OCI-LY7 (cell line): ENCODE results near the gene IST1. TPM values are rescaled to one million over a fixed set of nuclear protein-coding genes. Genes with fewer than 3 reads are reported as not detected.

ENCODE experiments used
- BruUV-seq: library from RNA; stranded (reverse); fragments of 400-500 nt; replicated peaks from 2 replicates; lab custom pipeline; 2021; lab: Mats Ljungman, UMichigan
- CTCF ChIA-PET: fragments of 300-600 bp; sonication (Branson Sonifier 250); formaldehyde crosslinking; loops from one replicate; lab custom pipeline; 2022; ENCODE audit warnings: antibody characterized with exemption; ENCODE audit not compliant: unreplicated experiment; lab: Charles Lee
- POLR2A ChIA-PET: fragments of 300-600 bp; sonication (Branson Sonifier 250); formaldehyde crosslinking; loops from one replicate; lab custom pipeline; 2022; ENCODE audit warnings: antibody characterized with exemption; lab: Charles Lee
- DNase-seq: peaks from one replicate; pipeline ENCODE4 v3.0.0-alpha.2; 2015; ENCODE audit warnings: low spot score
- H2AFZ ChIP-seq: fragments of 200-600 bp; sonication (generic), shearing (Covaris generic); 2 replicates; pipeline ENCODE4 v1.6.1; 2014; ENCODE audit warnings: mild to moderate bottlenecking, antibody characterized with exemption, low read length, moderate library complexity
- H3K27ac ChIP-seq: fragments of 200-600 bp; sonication (generic); 2 replicates; pipeline ENCODE4 v1.5.1; 2014; ENCODE audit warnings: mixed run types, low read depth, mild to moderate bottlenecking, moderate library complexity, low read length, inconsistent platforms; ENCODE audit not compliant: poor library complexity, severe bottlenecking
- H3K36me3 ChIP-seq: fragments of 200-600 bp; sonication (generic); 2 replicates; pipeline ENCODE4 v1.6.1; 2014; ENCODE audit warnings: mild to moderate bottlenecking, antibody characterized with exemption, low read length, moderate library complexity, mixed read lengths; ENCODE audit not compliant: insufficient read depth
- H3K4me1 ChIP-seq: fragments of 200-600 bp; sonication (generic); 2 replicates; pipeline ENCODE4 v1.5.1; 2014; ENCODE audit warnings: mild to moderate bottlenecking, low read length; ENCODE audit not compliant: insufficient read depth, poor library complexity, severe bottlenecking
- H3K4me2 ChIP-seq: fragments of 200-600 bp; sonication (generic); 2 replicates; pipeline ENCODE4 v1.6.1; 2014; ENCODE audit warnings: mild to moderate bottlenecking, low read length
- H3K4me3 ChIP-seq: fragments of 200-600 bp; sonication (generic); 2 replicates; pipeline ENCODE4 v1.5.1; 2014; ENCODE audit warnings: mild to moderate bottlenecking, low read depth, low read length; ENCODE audit not compliant: poor library complexity, severe bottlenecking
- H3K79me2 ChIP-seq: fragments of 200-600 bp; sonication (generic); 2 replicates; pipeline ENCODE4 v1.6.1; 2016; ENCODE audit warnings: low read depth, mild to moderate bottlenecking, low read length, moderate library complexity, mixed read lengths; ENCODE audit not compliant: insufficient read depth
- H3K9me2 ChIP-seq: fragments of 200-600 bp; sonication (generic); 2 replicates; pipeline ENCODE4 v1.6.1; 2016; ENCODE audit warnings: mild to moderate bottlenecking, low read length, mixed read lengths; ENCODE audit not compliant: insufficient read depth
- H3K9me3 ChIP-seq: fragments of 200-600 bp; sonication (generic); 2 replicates; pipeline ENCODE4 v1.6.1; 2014; ENCODE audit warnings: mild to moderate bottlenecking, mixed run types, low read length, mixed read lengths
- H4K20me1 ChIP-seq: fragments of 200-600 bp; sonication (generic); 2 replicates; pipeline ENCODE4 v1.6.1; 2014; ENCODE audit warnings: mild to moderate bottlenecking, antibody characterized with exemption, low read length, moderate library complexity, mixed read lengths; ENCODE audit not compliant: insufficient read depth
- EZH2phosphoT487 ChIP-seq: fragments of 200-600 bp; sonication (generic); IDR thresholded peaks from 2 replicates; pipeline ENCODE4 v1.6.1; 2018; ENCODE audit warnings: low read depth, borderline replicate concordance, mild to moderate bottlenecking, mixed run types, antibody characterized with exemption, low read length, moderate library complexity, mixed read lengths
- intact Hi-C: fragments of 100-400 bp; cut with micrococcal nuclease; formaldehyde crosslinking; loops from one replicate; pipeline ENCODE4 v1.10.0; 2022; ENCODE audit not compliant: unreplicated experiment
- total RNA-seq, 2 experiments: library from RNA; depleted of rRNA in 1 of 2; stranded (reverse); fragments of >200 nt in 1 of 2; shearing (Covaris generic) in 1 of 2; gene quantifications; 2 replicates each; pipeline ENCODE4 v1.2.3, GENCODE V29; 2014 to 2022
- TF ChIP-seq, protein P1 (sequence below): fragments of 200-600 bp; sonication (generic); conservative IDR thresholded peaks from 2 replicates; pipeline ENCODE4 v1.5.1; 2014; ENCODE audit warnings: mild to moderate bottlenecking, antibody characterized with exemption, low read length, moderate library complexity, mixed read lengths

The IST1 gene
- total RNA-seq, 2 experiments from 2014 or later: 147 to 200 TPM

DNA sequence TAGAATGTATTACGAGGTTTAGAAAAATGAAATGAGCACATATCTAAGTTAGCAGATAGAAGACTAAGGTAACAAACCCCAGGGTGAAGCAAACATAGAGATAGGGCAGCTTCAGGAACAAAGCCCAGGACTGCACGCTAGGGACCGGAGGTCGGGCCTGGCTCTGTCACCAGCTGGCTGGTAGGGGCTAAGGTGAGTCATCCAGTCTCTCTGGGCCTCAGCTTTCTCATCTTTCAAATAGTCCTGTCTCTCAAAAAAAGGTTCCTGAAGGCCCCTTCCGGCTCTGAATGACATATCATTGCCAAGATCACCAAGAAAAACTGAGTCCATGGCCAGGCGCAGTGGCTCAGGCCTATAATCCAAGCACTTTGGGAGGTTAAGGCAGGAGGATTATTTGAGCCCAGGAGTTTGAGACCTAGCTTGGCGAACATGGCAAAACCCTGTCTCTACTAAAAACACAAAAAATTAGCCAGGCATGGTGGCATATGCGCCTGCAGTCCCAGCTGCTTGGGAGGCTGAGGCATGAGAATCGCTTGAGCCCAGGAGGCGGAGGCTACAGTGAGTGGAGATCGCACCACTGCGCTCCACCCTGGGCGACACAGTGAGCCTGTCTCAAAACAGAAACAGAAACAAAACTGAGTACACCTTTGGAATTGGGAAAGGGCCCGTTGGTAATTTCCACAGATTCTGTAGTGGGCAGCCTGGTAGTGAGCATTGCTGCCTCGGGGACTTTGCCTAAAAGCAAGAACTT is 78.9 kb downstream of the IST1 start:
- Histone ChIP-seq H3K9me3 (no peaks in the 10 kb centered on the region), H3K4me1 (no peaks in the 10 kb centered on the region), H3K36me3 (no peaks in the 10 kb centered on the region), H3K27ac (no peak overlapping the region), H2AFZ (no peak overlapping the region), H3K9me2 (no peaks in the 10 kb centered on the region), H3K4me3 (no peak overlapping the region), H4K20me1 (no peaks in the 10 kb centered on the region), H3K79me2 (no peaks in the 10 kb centered on the region), H3K4me2 (no peak overlapping the region)
- TF ChIP-seq EZH2phosphoT487: no peak
- TF ChIP-seq, protein P1, sequence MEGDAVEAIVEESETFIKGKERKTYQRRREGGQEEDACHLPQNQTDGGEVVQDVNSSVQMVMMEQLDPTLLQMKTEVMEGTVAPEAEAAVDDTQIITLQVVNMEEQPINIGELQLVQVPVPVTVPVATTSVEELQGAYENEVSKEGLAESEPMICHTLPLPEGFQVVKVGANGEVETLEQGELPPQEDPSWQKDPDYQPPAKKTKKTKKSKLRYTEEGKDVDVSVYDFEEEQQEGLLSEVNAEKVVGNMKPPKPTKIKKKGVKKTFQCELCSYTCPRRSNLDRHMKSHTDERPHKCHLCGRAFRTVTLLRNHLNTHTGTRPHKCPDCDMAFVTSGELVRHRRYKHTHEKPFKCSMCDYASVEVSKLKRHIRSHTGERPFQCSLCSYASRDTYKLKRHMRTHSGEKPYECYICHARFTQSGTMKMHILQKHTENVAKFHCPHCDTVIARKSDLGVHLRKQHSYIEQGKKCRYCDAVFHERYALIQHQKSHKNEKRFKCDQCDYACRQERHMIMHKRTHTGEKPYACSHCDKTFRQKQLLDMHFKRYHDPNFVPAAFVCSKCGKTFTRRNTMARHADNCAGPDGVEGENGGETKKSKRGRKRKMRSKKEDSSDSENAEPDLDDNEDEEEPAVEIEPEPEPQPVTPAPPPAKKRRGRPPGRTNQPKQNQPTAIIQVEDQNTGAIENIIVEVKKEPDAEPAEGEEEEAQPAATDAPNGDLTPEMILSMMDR: no peak
- BruUV-seq: no TSS peak
- ChIA-PET CTCF (no interaction called here), POLR2A (interaction anchor here (0.5 to 0.7 kb wide), 2 partner anchors 22 to 92 kb away, joined by 3 to 4 read pairs; no protein-coding TSS in a partner anchor)
- no peak for DNase-seq
- intact Hi-C loops: no loop called here

Other genes starting within 250 kb of the IST1 start
- 5.9 and 6.7 TPM in 2 replicates for gene PHLPP2, start 170.8 kb upstream of the IST1 start, total RNA-seq (2014; rRNA removed; shearing (Covaris generic))
- gene PHLPP2, start 170.8 kb upstream of the IST1 start, total RNA-seq (2022): 13.6 and 14.8 TPM in 2 replicates
- gene AP1G1, start 86.7 kb upstream of the IST1 start, total RNA-seq (2014; rRNA removed; shearing (Covaris generic)): 57.3 and 57.9 TPM in 2 replicates
- 68.0 and 89.7 TPM in 2 replicates for gene AP1G1, start 86.7 kb upstream of the IST1 start, total RNA-seq (2022)
- 12.5 and 12.8 TPM in 2 replicates for gene ATXN1L, start 49.6 kb upstream of the IST1 start, total RNA-seq (2014; rRNA removed; shearing (Covaris generic))
- gene ATXN1L, start 49.6 kb upstream of the IST1 start, total RNA-seq (2022): 19.5 and 19.9 TPM in 2 replicates
- gene ZNF821, start 11.3 kb upstream of the IST1 start, total RNA-seq (2014; rRNA removed; shearing (Covaris generic)): 10.5 and 14.6 TPM in 2 replicates
- gene ZNF821, start 11.3 kb upstream of the IST1 start, total RNA-seq (2022): 17.8 and 20.1 TPM in 2 replicates
- gene PKD1L3, start 104.9 kb downstream of the IST1 start, total RNA-seq (2014; rRNA removed; shearing (Covaris generic)): 0.09 TPM in 1 of 2 replicates, not detected in the other
- gene PKD1L3, start 104.9 kb downstream of the IST1 start, total RNA-seq (2022): not detected in 2 replicates
- gene DHODH, start 113.2 kb downstream of the IST1 start, total RNA-seq (2014; rRNA removed; shearing (Covaris generic)): 12.3 and 15.7 TPM in 2 replicates
- 16.6 and 20.9 TPM in 2 replicates for gene DHODH, start 113.2 kb downstream of the IST1 start, total RNA-seq (2022)
- gene HP, start 159.0 kb downstream of the IST1 start, total RNA-seq (2014; rRNA removed; shearing (Covaris generic)): not detected in 2 replicates
- gene HP, start 159.0 kb downstream of the IST1 start, total RNA-seq (2022): not detected in 2 replicates
- gene HPR, start 167.7 kb downstream of the IST1 start, total RNA-seq (2014; rRNA removed; shearing (Covaris generic)): not detected in 2 replicates
- gene HPR, start 167.7 kb downstream of the IST1 start, total RNA-seq (2022): not detected in 2 replicates
- 7.9 and 9.5 TPM in 2 replicates for gene TXNL4B, start 198.1 kb downstream of the IST1 start, total RNA-seq (2014; rRNA removed; shearing (Covaris generic))
- gene TXNL4B, start 198.1 kb downstream of the IST1 start, total RNA-seq (2022): 14.5 and 16.4 TPM in 2 replicates
- 56.6 and 71.9 TPM in 2 replicates for gene DHX38, start 198.3 kb downstream of the IST1 start, total RNA-seq (2014; rRNA removed; shearing (Covaris generic))
- gene DHX38, start 198.3 kb downstream of the IST1 start, total RNA-seq (2022): 84.7 and 86.5 TPM in 2 replicates